HEK293 (cell line): ENCODE measurements around the gene TMEM14C.

Source experiments
- CTCF ChIA-PET: fragments of 350-600 bp; formaldehyde crosslinking; extraction: SDS; loops from one replicate; lab custom pipeline; 2021; ENCODE audit warnings: antibody characterized with exemption; lab: Yijun Ruan, JAX
- POLR2A ChIA-PET: fragments of 300-600 bp; formaldehyde crosslinking; extraction: SDS; loops from one replicate; lab custom pipeline; 2020; ENCODE audit warnings: antibody characterized with exemption, inconsistent platforms; lab: Yijun Ruan, JAX
- H3K27ac ChIP-seq: fragments of 200-500 bp; sonication (Bioruptor generic); 2 replicates; pipeline ENCODE4 v1.5.1; 2014; ENCODE audit warnings: low read depth, low read length, control low read depth, inconsistent platforms; ENCODE audit errors: extremely low read depth
- H3K36me3 ChIP-seq, 2 experiments: fragments of 200-500 bp in 1 of 2; sonication (Bioruptor generic) in 1 of 2; 1 replicate in 1 of 2; 2 replicates in 1 of 2; pipeline ENCODE4 v1.5.1; 2014 to 2017; ENCODE audit warnings: inconsistent platforms in 2 of 2, low read length in 2 of 2; ENCODE audit not compliant: control insufficient read depth in 2 of 2, insufficient read depth in 1 of 2
- H3K4me1 ChIP-seq: fragments of 200-500 bp; sonication (Bioruptor generic); 2 replicates; pipeline ENCODE4 v1.5.1; 2014; ENCODE audit warnings: mild to moderate bottlenecking, low read length, inconsistent platforms; ENCODE audit not compliant: control insufficient read depth, insufficient read depth
- H3K4me3 ChIP-seq: 2 replicates; pipeline ENCODE4 v1.5.1; 2011; ENCODE audit warnings: low read depth, mild to moderate bottlenecking, control low read depth, low read length, moderate library complexity
- H3K9me3 ChIP-seq: fragments of 200-500 bp; sonication (Bioruptor generic); 2 replicates; pipeline ENCODE4 v1.5.1; 2014; ENCODE audit warnings: low read depth, low read length, inconsistent platforms; ENCODE audit not compliant: control insufficient read depth, insufficient read depth
- CTCF ChIP-seq: fragments of 450-650 bp; formaldehyde crosslinking; IDR thresholded peaks from 2 replicates; pipeline ENCODE4 v1.5.1; 2016; ENCODE audit warnings: missing biosample characterization, missing genetic modification characterization
- GFI1B ChIP-seq: fragments of 450-650 bp; formaldehyde crosslinking; IDR thresholded peaks from 2 replicates; pipeline ENCODE4 v1.5.1; 2016; ENCODE audit warnings: missing biosample characterization, missing genetic modification characterization
- HOXC10 ChIP-seq: sonication (generic); formaldehyde crosslinking; IDR thresholded peaks from 2 replicates; pipeline ENCODE4 v1.8.1; 2023; ENCODE audit warnings: mild to moderate bottlenecking, missing genetic modification reagents
- IKZF3 ChIP-seq: fragments of 450-650 bp; IDR thresholded peaks from 2 replicates; pipeline ENCODE4 v1.5.0; 2018; ENCODE audit warnings: missing biosample characterization, mild to moderate bottlenecking, missing genetic modification characterization, moderate library complexity
- KLF16 ChIP-seq: fragments of 450-650 bp; formaldehyde crosslinking; IDR thresholded peaks from 2 replicates; pipeline ENCODE4 v1.5.1; 2017; ENCODE audit warnings: missing biosample characterization, missing genetic modification characterization
- PRDM2 ChIP-seq: fragments of 450-650 bp; formaldehyde crosslinking; IDR thresholded peaks from 2 replicates; pipeline ENCODE4 v1.5.1; 2016; ENCODE audit warnings: missing biosample characterization, missing genetic modification characterization, borderline replicate concordance
- TCF7L2 ChIP-seq: IDR thresholded peaks from 2 replicates; pipeline ENCODE4 v1.6.1; 2011; ENCODE audit warnings: low read depth, mild to moderate bottlenecking, inconsistent platforms, low read length, moderate library complexity, borderline replicate concordance
- TSHZ1 ChIP-seq: fragments of 450-650 bp; formaldehyde crosslinking; IDR thresholded peaks from 2 replicates; pipeline ENCODE4 v1.5.1; 2016; ENCODE audit warnings: missing biosample characterization, missing genetic modification characterization, borderline replicate concordance
- ZFP37 ChIP-seq: fragments of 450-650 bp; formaldehyde crosslinking; IDR thresholded peaks from 2 replicates; pipeline ENCODE4 v1.5.1; 2016; ENCODE audit warnings: missing biosample characterization, missing genetic modification characterization
- ZNF280D ChIP-seq: fragments of 450-650 bp; formaldehyde crosslinking; IDR thresholded peaks from 2 replicates; pipeline ENCODE4 v1.5.1; 2016; ENCODE audit warnings: missing biosample characterization, missing genetic modification characterization
- ZNF391 ChIP-seq: fragments of 450-650 bp; formaldehyde crosslinking; IDR thresholded peaks from 2 replicates; pipeline ENCODE4 v1.5.1; 2016; ENCODE audit warnings: low read depth, missing biosample characterization, missing genetic modification characterization, borderline replicate concordance
- ZNF404 ChIP-seq: fragments of 450-650 bp; formaldehyde crosslinking; IDR thresholded peaks from 2 replicates; pipeline ENCODE4 v1.5.1; 2017; ENCODE audit warnings: missing biosample characterization, missing genetic modification characterization
- ZNF544 ChIP-seq: fragments of 450-650 bp; formaldehyde crosslinking; IDR thresholded peaks from 2 replicates; pipeline ENCODE4 v1.5.0; 2017; ENCODE audit warnings: missing biosample characterization, missing genetic modification characterization
- ZNF560 ChIP-seq: fragments of 450-650 bp; formaldehyde crosslinking; IDR thresholded peaks from 2 replicates; pipeline ENCODE4 v1.5.1; 2017; ENCODE audit warnings: missing biosample characterization, missing genetic modification characterization, borderline replicate concordance
- ZNF610 ChIP-seq: fragments of 450-650 bp; formaldehyde crosslinking; IDR thresholded peaks from 2 replicates; pipeline ENCODE4 v1.5.1; 2016; ENCODE audit warnings: missing biosample characterization, missing genetic modification characterization, borderline replicate concordance
- ZNF658 ChIP-seq: fragments of 450-650 bp; formaldehyde crosslinking; IDR thresholded peaks from 2 replicates; pipeline ENCODE4; 2016; ENCODE audit warnings: missing biosample characterization, missing genetic modification characterization
- ZNF701 ChIP-seq: fragments of 450-650 bp; formaldehyde crosslinking; IDR thresholded peaks from 2 replicates; pipeline ENCODE4 v1.5.1; 2016; ENCODE audit warnings: missing biosample characterization, missing genetic modification characterization
- ZNF785 ChIP-seq: fragments of 450-650 bp; formaldehyde crosslinking; IDR thresholded peaks from 2 replicates; pipeline ENCODE4 v1.5.1; 2016; ENCODE audit warnings: missing biosample characterization, missing genetic modification characterization
- ZNF830 ChIP-seq: fragments of 450-650 bp; IDR thresholded peaks from 2 replicates; pipeline ENCODE4 v1.5.0; 2018; ENCODE audit warnings: missing biosample characterization, missing genetic modification characterization, low read depth, mild to moderate bottlenecking, moderate library complexity
- ZXDB ChIP-seq: fragments of 450-650 bp; formaldehyde crosslinking; IDR thresholded peaks from 2 replicates; pipeline ENCODE4 v1.5.1; 2016; ENCODE audit warnings: missing biosample characterization, missing genetic modification characterization

The TMEM14C gene

GRCh38 chr6:10696655-10697054 is 26.2 kb upstream of the TMEM14C start:
- no peak overlapping the region for H3K4me3 ChIP-seq
- TF ChIP-seq TCF7L2 (no peak), ZNF785 (tag by site-specific recombination) (no peak), ZNF560 (tag by site-specific recombination) (no peak), KLF16 (tag by site-specific recombination) (no peak), ZNF391 (no peak), ZNF610 (tag by site-specific recombination) (no peak), ZNF830 (tag by site-specific recombination) (no peak), HOXC10 (CRISPR knock-in tag) (no peak), ZNF280D (no peak), ZNF701 (tag by site-specific recombination) (no peak), ZNF658 (no peak), ZNF544 (tag by site-specific recombination) (no peak), GFI1B (tag by site-specific recombination) (no peak), TSHZ1 (no peak), IKZF3 (tag by site-specific recombination) (no peak), ZXDB (tag by site-specific recombination) (no peak), PRDM2 (tag by site-specific recombination) (no peak), CTCF (no peak), ZFP37 (tag by site-specific recombination) (no peak), ZNF404 (no peak)
- TF ChIP-seq, all 188 proteins: peak for 0
- no peaks in the 10 kb centered on the region for H3K9me3 ChIP-seq
- POLR2A ChIA-PET: no interaction called here
- peaks cover 4% of the 10 kb centered on the region; the same call in 1 of the 2 replicates for H3K4me1 ChIP-seq
- H3K36me3 ChIP-seq: peaks cover 26 to 47% of the 10 kb centered on the region in 2 experiments; a peak in 2 of 3 replicates
- CTCF ChIA-PET: interaction anchor here (1.0 kb wide), 1 partner anchor 186 kb away, joined by 3 read pairs; no protein-coding TSS in a partner anchor
- H3K27ac ChIP-seq: no peak overlapping the region
